IMR-90 (cell line): ENCODE measurements around the gene RUNDC3A. TPM values are rescaled to one million over a fixed set of nuclear protein-coding genes. Genes with fewer than 3 reads are reported as not detected.

Experiments
- ATAC-seq: fragments of 200-7000 bp; cut with Tn5 transposase; 2 replicates; pipeline ENCODE4 v1.9.1; 2020; ENCODE audit warnings: low read depth, mild to moderate bottlenecking, moderate library complexity
- BruUV-seq: library from RNA; stranded (reverse); fragments of 400-500 nt; replicated peaks from 2 replicates; lab custom pipeline; 2021; lab: Mats Ljungman, UMichigan
- CTCF ChIA-PET: fragments of 300-600 bp; formaldehyde crosslinking; extraction: SDS; loops from one replicate; lab custom pipeline; 2021; ENCODE audit warnings: antibody characterized with exemption; lab: Yijun Ruan, JAX
- POLR2A ChIA-PET: fragments of 300-600 bp; sonication (Branson Sonifier 250); formaldehyde crosslinking; loops from one replicate; lab custom pipeline; 2022; ENCODE audit warnings: antibody characterized with exemption; ENCODE audit not compliant: unreplicated experiment; lab: Charles Lee
- DNase-seq: peaks from one replicate; pipeline ENCODE4 v3.0.0; 2013
- H2AFZ ChIP-seq: replicated peaks from 2 replicates; pipeline ENCODE3; 2013; ENCODE audit warnings: low read length, mild to moderate bottlenecking; ENCODE audit not compliant: poor library complexity
- H2AK5ac ChIP-seq: 2 replicates; pipeline ENCODE4 v1.6.1; 2013; ENCODE audit warnings: low read depth, low read length, inconsistent platforms
- H2AK9ac ChIP-seq: replicated peaks from 2 replicates; pipeline ENCODE3; 2013; ENCODE audit warnings: mild to moderate bottlenecking, low read depth, low read length, moderate library complexity; ENCODE audit not compliant: poor library complexity
- H2BK120ac ChIP-seq: 2 replicates; pipeline ENCODE4 v1.6.1; 2013; ENCODE audit warnings: low read depth, low read length, inconsistent platforms
- H2BK15ac ChIP-seq: 3 replicates; pipeline ENCODE4 v1.6.1; 2013; ENCODE audit warnings: low read depth, low read length, inconsistent platforms
- H2BK20ac ChIP-seq: 2 replicates; pipeline ENCODE4 v1.6.1; 2013; ENCODE audit warnings: low read depth, mild to moderate bottlenecking, inconsistent platforms, low read length, moderate library complexity
- H2BK5ac ChIP-seq: 2 replicates; pipeline ENCODE4 v1.6.1; 2013; ENCODE audit warnings: mild to moderate bottlenecking, low read depth, low read length, inconsistent platforms; ENCODE audit not compliant: poor library complexity, severe bottlenecking
- H3K14ac ChIP-seq: replicated peaks from 2 replicates; pipeline ENCODE4 v1.6.1; 2013; ENCODE audit warnings: low read depth, low read length, inconsistent platforms
- H3K18ac ChIP-seq: 2 replicates; pipeline ENCODE4 v1.6.1; 2013; ENCODE audit warnings: low read depth, low read length, control low read depth
- H3K23ac ChIP-seq: 2 replicates; pipeline ENCODE4 v1.6.1; 2013; ENCODE audit warnings: low read depth, low read length, inconsistent platforms
- H3K27ac ChIP-seq: 2 replicates; pipeline ENCODE4 v1.5.1; 2013; ENCODE audit warnings: mild to moderate bottlenecking, control low read depth, low read length; ENCODE audit not compliant: insufficient read depth
- H3K27me3 ChIP-seq: 2 replicates; pipeline ENCODE4 v1.6.1; 2013; ENCODE audit warnings: low read length; ENCODE audit not compliant: control insufficient read depth, insufficient read depth
- H3K36me3 ChIP-seq: 2 replicates; pipeline ENCODE4 v1.6.1; 2013; ENCODE audit warnings: low read length, mixed read lengths; ENCODE audit not compliant: control insufficient read depth, insufficient read depth
- H3K4ac ChIP-seq: 2 replicates; pipeline ENCODE4 v1.6.1; 2013; ENCODE audit warnings: low read depth, low read length, inconsistent platforms
- H3K4me1 ChIP-seq: 2 replicates; pipeline ENCODE4 v1.6.1; 2013; ENCODE audit warnings: low read length, mixed read lengths; ENCODE audit not compliant: control insufficient read depth, insufficient read depth
- H3K4me2 ChIP-seq: 2 replicates; pipeline ENCODE4 v1.6.1; 2013; ENCODE audit warnings: low read depth, mild to moderate bottlenecking, control low read depth, low read length, moderate library complexity
- H3K4me3 ChIP-seq: 2 replicates; pipeline ENCODE4 v1.5.1; 2013; ENCODE audit warnings: low read depth, mild to moderate bottlenecking, control low read depth, low read length, moderate library complexity; ENCODE audit not compliant: insufficient read depth
- H3K56ac ChIP-seq: 2 replicates; pipeline ENCODE4 v1.6.1; 2013; ENCODE audit warnings: low read length, inconsistent platforms; ENCODE audit not compliant: insufficient read depth; ENCODE audit errors: extremely low read depth
- H3K79me1 ChIP-seq, 2 experiments: 2 replicates each; pipeline ENCODE4 v1.6.1; 2013; ENCODE audit warnings: low read length in 2 of 2, inconsistent platforms in 1 of 2, low read depth in 1 of 2
- H3K9ac ChIP-seq: 2 replicates; pipeline ENCODE4 v1.6.1; 2013; ENCODE audit warnings: low read depth, low read length, control low read depth
- H3K9me1 ChIP-seq: 2 replicates; pipeline ENCODE4 v1.6.1; 2013; ENCODE audit warnings: low read length, inconsistent platforms; ENCODE audit not compliant: insufficient read depth
- H3K9me3 ChIP-seq: 2 replicates; pipeline ENCODE4 v1.6.1; 2013; ENCODE audit warnings: low read length; ENCODE audit not compliant: control insufficient read depth, insufficient read depth
- H4K20me1 ChIP-seq: 2 replicates; pipeline ENCODE4 v1.6.1; 2013; ENCODE audit warnings: low read length, inconsistent platforms; ENCODE audit not compliant: insufficient read depth
- H4K5ac ChIP-seq: 2 replicates; pipeline ENCODE4 v1.6.1; 2013; ENCODE audit warnings: mild to moderate bottlenecking, low read depth, low read length, control low read depth
- H4K8ac ChIP-seq, 2 experiments: 2 replicates each; pipeline ENCODE4 v1.6.1; 2013; ENCODE audit warnings: low read depth in 2 of 2, low read length in 2 of 2, control low read depth in 1 of 2, inconsistent platforms in 1 of 2
- H4K91ac ChIP-seq: 2 replicates; pipeline ENCODE4 v1.6.1; 2013; ENCODE audit warnings: low read depth, low read length, inconsistent platforms; ENCODE audit not compliant: insufficient read depth
- BHLHE40 ChIP-seq: fragments of 150-350 bp; IDR thresholded peaks from 2 replicates; pipeline ENCODE4 v1.6.1; 2016; ENCODE audit warnings: mild to moderate bottlenecking, low read depth, low read length
- CEBPB ChIP-seq: IDR thresholded peaks from 2 replicates; pipeline ENCODE4 v1.6.1; 2012; ENCODE audit warnings: low read depth, low read length, improper control_type of control experiment
- CTCF ChIP-seq: conservative IDR thresholded peaks from 2 replicates; pipeline ENCODE4 v1.5.1; 2012; ENCODE audit warnings: mild to moderate bottlenecking, low read depth, low read length, improper control_type of control experiment
- FOS ChIP-seq: fragments of 150-350 bp; IDR thresholded peaks from 2 replicates; pipeline ENCODE4 v1.6.1; 2016; ENCODE audit warnings: low read depth, low read length
- MAFK ChIP-seq: IDR thresholded peaks from 2 replicates; pipeline ENCODE4 v1.6.1; 2012; ENCODE audit warnings: low read depth, low read length, improper control_type of control experiment
- MAZ ChIP-seq: IDR thresholded peaks from 2 replicates; pipeline ENCODE4 v1.6.1; 2012; ENCODE audit warnings: low read depth, mild to moderate bottlenecking, low read length, improper control_type of control experiment, moderate library complexity, borderline replicate concordance
- MXI1 ChIP-seq: IDR thresholded peaks from 2 replicates; pipeline ENCODE4 v1.6.1; 2012; ENCODE audit warnings: low read depth, mild to moderate bottlenecking, low read length, moderate library complexity, borderline replicate concordance
- NFE2L2 ChIP-seq: fragments of 150-350 bp; IDR thresholded peaks from 2 replicates; pipeline ENCODE4 v1.6.1; 2016; ENCODE audit warnings: low read depth, mild to moderate bottlenecking, low read length
- SMC3 ChIP-seq: fragments of 150-350 bp; IDR thresholded peaks from 2 replicates; pipeline ENCODE4 v1.6.1; 2016; ENCODE audit warnings: low read depth, mild to moderate bottlenecking, antibody characterized with exemption, low read length, moderate library complexity
- WGBS, 2 experiments: methylation state at CpG; one replicate each; pipeline versions ENCODE4 v1.1.5 to v1.1.7; 2013; ENCODE audit warnings: missing lambda C conversion rate in 2 of 2; ENCODE audit not compliant: insufficient read length in 1 of 2; ENCODE audit errors: extremely low coverage in 2 of 2; 5-methylcytosine and 5-hydroxymethylcytosine counted together
- dilution Hi-C: fragments of 300-500 bp; cut with HindIII; formaldehyde crosslinking; loops from one replicate; pipeline ENCODE4 v1.14.3; 2018; ENCODE audit warnings: low sequenced_read_pairs; ENCODE audit not compliant: unreplicated experiment
- in situ Hi-C: fragments of 300-500 bp; cut with MboI; formaldehyde crosslinking; loops from 3 replicates; pipeline ENCODE4 v1.14.3; 2019; ENCODE audit warnings: low sequenced_read_pairs, inconsistent platforms, mixed read lengths
- intact Hi-C: fragments of 100-400 bp; cut with micrococcal nuclease; formaldehyde crosslinking; loops from 2 replicates; pipeline ENCODE4 v1.10.0; 2022
- polyA plus RNA-seq, 3 experiments: library from polyadenylated mRNA; depleted of rRNA; stranded (reverse); fragments of >200 nt; gene quantifications; 2 replicates each; pipeline ENCODE4 v1.2.3, GENCODE V29; 2012; ENCODE audit warnings: low replicate concordance in 1 of 3
- total RNA-seq: library from RNA; depleted of rRNA; stranded (reverse); fragments of >200 nt; gene quantifications from 2 replicates; pipeline ENCODE4 v1.2.3, GENCODE V29; 2012

Gene RUNDC3A
- total and polyA plus RNA-seq, 2 of the 4 experiments (the other 2 are of a cell fraction), result under 0.01 to 0.34 TPM

GRCh38 chr17:44334315-44334714 lies 25.9 kb downstream of the RUNDC3A start:
- ChIA-PET POLR2A (no interaction called here), CTCF (no interaction called here)
- no peak overlapping the region for H3K27ac ChIP-seq
- no peak overlapping the region for H2BK120ac ChIP-seq
- H3K9me1 ChIP-seq, result no peaks in the 10 kb centered on the region
- no peaks in the 10 kb centered on the region for H4K20me1 ChIP-seq
- no peak overlapping the region for H3K56ac ChIP-seq
- no peaks in the 10 kb centered on the region for H3K4me1 ChIP-seq
- no peak overlapping the region for H2BK15ac ChIP-seq
- no peak for ATAC-seq
- no peak overlapping the region for H4K91ac ChIP-seq
- no TSS peak for BruUV-seq
- H2AK9ac ChIP-seq, result no peak overlapping the region
- no peaks in the 10 kb centered on the region for H3K9me3 ChIP-seq
- H2BK20ac ChIP-seq, result no peak overlapping the region
- no peak overlapping the region for H3K4ac ChIP-seq
- no peak overlapping the region for H4K5ac ChIP-seq
- H2AFZ ChIP-seq, result no peak overlapping the region
- H4K8ac ChIP-seq, result no peak overlapping the region
- H3K23ac ChIP-seq, result no peak overlapping the region
- H2AK5ac ChIP-seq, result no peak overlapping the region
- no peak overlapping the region for H2BK5ac ChIP-seq
- no peak for DNase-seq
- H3K79me1 ChIP-seq, result no peaks in the 10 kb centered on the region
- intact Hi-C loops, result no loop called here
- H3K4me2 ChIP-seq, result no peak overlapping the region
- WGBS, 2 experiments, result no CpG with 5 or more reads among the region's 2 CpGs
- dilution Hi-C loops, result no loop called here
- peaks cover 13% of the 10 kb centered on the region; the same call in 1 of the 2 replicates for H3K27me3 ChIP-seq
- no peak overlapping the region for H3K9ac ChIP-seq
- TF ChIP-seq CTCF (no peak), MAZ (no peak), BHLHE40 (no peak), MXI1 (no peak), SMC3 (no peak), FOS (no peak), NFE2L2 (no peak), MAFK (no peak), CEBPB (no peak)
- H3K14ac ChIP-seq, result no peak overlapping the region
- in situ Hi-C loops, result no loop called here
- no peak overlapping the region for H3K18ac ChIP-seq
- H3K4me3 ChIP-seq, result no peak overlapping the region
- no peaks in the 10 kb centered on the region for H3K36me3 ChIP-seq
